ENCODE results near the gene JAG2.

JAG2 gene

GRCh38 chr14:105138021-105138541, 30.5 kb downstream of the JAG2 start:
- no peak for DNase-seq

- DNase-seq = no peak
Observed at GRCh38 chr14:105137481-105138020, 31.0 kb downstream of the JAG2 start.

- no peak for DNase-seq
Observed at GRCh38 chr14:105136401-105137322, 31.9 kb downstream of the JAG2 start.

- DNase-seq = no peak
Observed at GRCh38 chr14:105135700-105136395, 32.7 kb downstream of the JAG2 start.

GRCh38 chr14:105132921-105133654, 35.5 kb downstream of the JAG2 start:
- DNase-seq = no peak

- no peak for DNase-seq
Observed at GRCh38 chr14:105131241-105131640, 37.3 kb downstream of the JAG2 start.

GRCh38 chr14:105128059-105128458, 40.5 kb downstream of the JAG2 start:
- DNase-seq = no peak

GRCh38 chr14:105126981-105127329, 41.6 kb downstream of the JAG2 start:
- DNase-seq = no peak

GRCh38 chr14:105126126-105126980, 42.2 kb downstream of the JAG2 start:
- DNase-seq = no peak

GRCh38 chr14:105124823-105125222, 43.8 kb downstream of the JAG2 start:
- no peak for DNase-seq

GRCh38 chr14:105123981-105124765, 44.4 kb downstream of the JAG2 start:
- no peak for DNase-seq

GRCh38 chr14:105123064-105123665, 45.4 kb downstream of the JAG2 start:
- DNase-seq = no peak

GRCh38 chr14:105120056-105120455, 48.5 kb downstream of the JAG2 start:
- no peak for DNase-seq

GRCh38 chr14:105119408-105120025, 49.1 kb downstream of the JAG2 start:
- no peak for DNase-seq

- no peak for DNase-seq
Observed at GRCh38 chr14:105118646-105119407, 49.7 kb downstream of the JAG2 start.

- DNase-seq = no peak
Observed at GRCh38 chr14:105117710-105118385, 50.7 kb downstream of the JAG2 start.

- DNase-seq = no peak
Observed at GRCh38 chr14:105117257-105117646, 51.3 kb downstream of the JAG2 start.

GRCh38 chr14:105116451-105117256, 51.9 kb downstream of the JAG2 start:
- no peak for DNase-seq
